Umbilical cord (tissue), 2 donors: ENCODE measurements around the gene PHF11. TPM values are rescaled to one million over a fixed set of nuclear protein-coding genes. Genes with fewer than 3 reads are reported as not detected.
A peak's percentile ranks its signal among the peaks of the same experiment; 100 is the strongest.
"Not testable (repeated sequence)": the region's sequence is repeated elsewhere in the genome, so short reads cannot be mapped to it uniquely, and the experiment has no call there.

Experiments used
- DNase-seq: peaks from one replicate; pipeline ENCODE4 v3.0.0-alpha.2; 2015; ENCODE audit warnings: low spot score
- total RNA-seq: library from RNA; depleted of rRNA; stranded (reverse); fragments of >200 nt; gene quantifications from one replicate; pipeline ENCODE4 v1.2.3, GENCODE V29; 2014; ENCODE audit warnings: low replicate concordance; ENCODE audit not compliant: insufficient read depth

PHF11 gene
- total RNA-seq: 16.6 TPM

DNA sequence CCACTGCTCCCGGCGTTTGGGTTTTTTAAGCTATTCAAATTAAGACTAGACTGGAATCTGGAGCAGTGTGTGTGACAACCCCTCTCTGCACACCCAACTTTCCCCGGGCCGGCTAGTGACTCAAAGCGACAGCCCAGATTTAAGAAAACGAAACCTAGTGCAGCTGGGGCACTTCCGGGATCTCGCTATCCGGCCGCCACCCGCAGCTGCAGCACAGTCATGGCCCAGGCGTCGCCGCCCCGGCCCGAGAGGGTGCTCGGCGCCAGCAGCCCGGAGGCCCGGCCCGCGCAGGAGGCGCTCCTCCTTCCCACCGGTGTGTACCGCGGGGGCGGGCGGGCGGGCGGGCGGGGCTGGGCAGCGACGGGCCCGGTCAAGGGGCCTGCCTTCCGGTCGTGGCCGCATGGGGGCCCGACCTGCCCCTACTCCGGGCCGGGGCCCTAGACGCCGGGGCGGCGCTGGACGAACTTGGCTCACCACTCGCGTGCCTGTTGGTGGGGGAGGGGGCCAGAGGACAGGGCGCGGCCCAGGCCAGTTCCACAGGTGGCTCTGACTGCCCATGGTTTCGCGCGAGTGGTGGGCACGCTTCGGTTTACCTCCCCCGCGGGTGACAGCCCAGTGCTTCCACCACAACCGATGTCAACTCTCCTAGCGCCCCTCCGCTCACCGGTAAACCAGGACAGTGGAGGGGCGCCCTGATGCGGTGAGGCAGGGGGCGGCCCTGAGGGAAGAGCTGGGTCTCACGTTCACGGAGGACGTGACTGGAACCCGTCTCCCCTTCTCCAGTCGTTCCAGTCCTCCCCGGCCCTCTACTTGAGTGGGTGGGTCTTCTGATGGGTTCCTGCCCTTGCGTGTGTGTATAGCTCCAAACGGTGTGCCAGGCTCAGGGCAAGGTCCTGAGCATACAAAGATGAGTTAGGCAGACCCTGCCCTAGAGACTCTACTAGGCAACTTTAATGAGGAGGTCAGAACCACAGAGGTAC lies at the start of gene PHF11:
Gene PHF11, plus strand, starts transcription at position 171 of the 980 bp plus-strand sequence. Its CDS starts 49 bp downstream, at position 220.
- DNase-seq: peak; percentile 77

DNA sequence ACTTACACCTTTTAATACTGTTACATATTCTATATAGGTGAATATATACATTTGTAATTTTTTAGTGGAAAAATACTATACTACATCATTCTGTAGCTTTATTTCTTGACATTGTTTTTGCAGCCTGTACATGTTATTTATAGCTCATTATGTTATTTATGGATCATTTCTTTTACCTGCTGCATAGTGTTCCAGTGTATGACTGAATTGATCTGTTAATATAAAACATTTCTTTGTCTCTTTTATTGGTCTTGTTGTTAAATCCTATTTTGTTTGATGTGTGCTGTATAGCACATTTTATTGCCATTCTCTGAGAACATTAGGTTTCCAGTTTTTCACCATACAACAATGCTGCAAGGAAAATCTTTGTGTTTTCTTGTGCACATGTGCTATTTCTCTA lies 49.3 kb upstream of the PHF11 start:
- DNase-seq: no peak

DNA sequence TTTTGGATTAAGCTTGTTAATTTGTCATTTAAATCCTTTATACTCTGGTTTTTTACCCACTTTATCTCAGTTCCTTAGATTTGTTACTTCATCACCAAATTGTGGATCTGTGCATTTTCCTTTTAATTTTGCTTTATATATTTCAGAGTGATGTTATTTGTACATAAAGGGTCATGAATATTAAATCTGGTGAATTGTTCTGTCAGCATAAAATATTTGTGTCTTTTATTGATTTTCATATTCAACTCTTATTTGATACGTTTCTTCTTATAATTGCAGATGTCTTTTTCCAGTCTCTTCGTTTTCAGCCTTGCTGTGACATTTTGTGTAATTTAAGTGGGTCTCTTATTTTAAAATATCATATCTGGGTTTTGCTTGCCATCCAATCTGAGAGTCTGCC lies 47.0 kb upstream of the PHF11 start:
- no peak for DNase-seq

DNA sequence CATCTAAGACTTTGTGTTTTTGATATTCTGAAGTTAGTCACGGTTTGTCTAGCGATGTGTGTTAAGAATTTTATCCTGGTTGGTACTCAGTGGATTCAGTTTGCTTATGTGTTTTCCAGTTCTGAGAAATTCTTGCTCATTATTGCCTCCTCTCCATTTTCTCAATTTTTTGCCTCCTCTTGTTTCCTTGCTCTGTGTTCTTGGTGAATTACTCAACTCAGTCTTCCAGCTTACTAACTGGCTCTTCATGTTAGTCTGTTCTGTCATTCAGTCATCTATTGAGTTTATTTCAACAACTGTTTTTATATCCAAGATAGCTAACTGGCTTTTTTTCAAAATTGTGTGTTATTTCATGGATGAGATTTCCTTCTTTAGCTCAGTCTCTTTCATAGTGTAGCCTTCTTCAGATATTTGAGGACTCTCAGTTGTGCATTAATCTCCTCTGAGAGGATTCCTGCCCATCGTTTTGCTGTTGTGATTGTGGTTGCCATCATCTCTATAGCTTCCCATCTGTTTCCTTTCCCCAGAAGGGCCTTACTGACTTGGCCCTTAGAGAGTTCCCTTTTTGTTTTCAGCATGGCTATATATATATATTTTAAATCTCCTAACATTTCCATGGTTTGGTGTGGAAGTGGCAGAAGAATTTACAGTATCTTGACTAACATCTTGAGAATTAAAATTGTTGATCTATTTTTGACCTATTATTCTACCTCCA lies 45.5 kb upstream of the PHF11 start:
- DNase-seq: no peak

DNA sequence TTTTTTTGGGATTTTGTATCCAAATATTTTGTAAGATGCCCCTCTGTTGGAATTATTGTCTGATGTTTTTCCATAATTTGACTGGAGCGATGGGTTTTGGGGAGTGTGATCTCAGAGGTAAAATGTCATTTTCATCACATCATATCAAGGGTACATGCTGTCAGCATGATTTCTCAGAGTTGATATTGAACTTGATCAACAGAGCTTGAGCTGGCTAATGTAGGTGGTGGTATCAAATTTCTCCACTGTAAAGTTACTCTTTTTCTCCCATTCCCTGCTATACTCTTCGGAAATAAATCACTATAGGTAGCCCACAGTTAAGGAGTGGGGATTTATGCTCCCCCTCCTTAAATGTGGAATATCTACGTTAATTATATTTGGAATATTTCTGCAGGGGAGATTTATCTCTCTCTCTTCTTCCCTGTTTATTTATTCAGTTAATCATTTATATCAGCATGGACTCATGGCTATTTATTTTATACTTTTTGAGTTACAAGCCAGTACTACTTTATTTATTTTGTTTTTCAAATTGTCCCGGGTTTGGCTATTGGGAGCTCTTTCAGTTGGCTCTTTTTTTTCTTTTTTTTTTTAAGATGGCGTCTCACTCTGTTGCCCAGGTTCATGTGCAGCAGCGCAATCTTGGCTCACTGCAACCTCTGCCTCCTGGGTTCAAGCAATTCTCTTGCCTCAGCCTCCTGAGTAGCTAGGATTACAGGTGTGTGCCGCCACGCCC lies 42.9 kb upstream of the PHF11 start:
- no peak for DNase-seq

DNA sequence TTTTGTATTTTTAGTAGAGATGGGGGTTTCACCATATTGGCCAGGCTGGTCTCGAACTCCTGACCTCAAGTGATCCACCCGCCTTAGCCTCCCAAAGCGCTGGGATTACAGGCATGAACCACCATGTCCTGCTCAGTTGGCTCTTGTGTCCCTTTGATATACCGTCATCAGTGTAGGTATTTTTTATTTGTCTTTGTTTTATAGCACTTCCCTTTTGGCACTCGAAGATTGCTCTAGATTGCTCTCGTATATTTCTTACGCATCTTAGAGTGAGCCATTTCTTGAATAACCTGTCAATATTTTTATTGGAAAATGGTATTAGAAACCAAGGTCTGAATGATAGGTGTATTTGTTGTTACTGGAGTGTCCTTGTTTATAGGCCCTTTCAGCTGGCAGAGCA lies 42.3 kb upstream of the PHF11 start:
- no peak for DNase-seq

DNA sequence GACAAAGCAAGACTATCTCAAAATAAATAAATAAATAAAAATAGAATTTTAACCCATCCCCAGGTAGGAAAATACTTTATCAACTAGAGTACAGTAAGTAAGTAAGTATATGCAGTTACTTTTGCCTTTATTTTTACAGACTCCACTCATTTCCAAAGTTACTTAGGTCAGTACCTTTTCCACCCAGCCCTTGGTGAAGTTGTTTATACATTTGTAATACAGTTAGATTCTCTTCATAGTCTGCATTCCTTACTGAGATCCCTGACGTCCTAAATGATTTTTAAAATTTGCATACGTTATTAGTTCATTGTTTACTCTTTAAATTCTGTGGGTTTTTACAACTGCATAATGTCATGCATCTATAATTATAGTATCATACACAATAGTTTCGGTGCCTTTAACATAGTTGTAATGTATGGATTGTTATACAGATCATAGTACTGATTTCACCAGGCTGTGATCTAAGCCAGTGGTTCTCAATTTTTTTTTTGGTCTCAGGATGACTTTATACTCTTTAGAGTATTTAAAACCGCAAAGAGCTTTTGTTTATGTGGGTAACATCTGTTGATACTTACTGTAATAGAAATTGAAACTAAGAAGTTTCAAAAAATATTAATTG lies 41.3 kb upstream of the PHF11 start:
- DNase-seq: no peak

DNA sequence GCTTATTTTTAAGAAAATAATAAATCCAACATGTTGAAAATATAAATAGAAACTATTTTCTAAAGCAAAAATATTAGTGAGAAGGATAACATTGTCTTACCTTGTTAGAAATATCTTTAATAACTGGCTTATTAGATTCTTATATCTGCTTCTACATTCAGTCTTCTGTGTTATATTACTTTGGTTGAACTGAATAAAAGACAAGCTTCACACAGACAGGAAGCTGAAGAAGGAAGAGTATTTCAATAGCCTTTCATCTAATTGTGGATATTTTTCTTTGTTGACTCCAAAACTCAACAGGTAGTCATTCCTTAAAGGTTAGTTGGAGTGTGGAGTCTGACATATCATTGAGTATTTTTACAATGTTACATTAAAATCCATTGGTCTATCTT lies 40.8 kb upstream of the PHF11 start:
- no peak for DNase-seq

DNA sequence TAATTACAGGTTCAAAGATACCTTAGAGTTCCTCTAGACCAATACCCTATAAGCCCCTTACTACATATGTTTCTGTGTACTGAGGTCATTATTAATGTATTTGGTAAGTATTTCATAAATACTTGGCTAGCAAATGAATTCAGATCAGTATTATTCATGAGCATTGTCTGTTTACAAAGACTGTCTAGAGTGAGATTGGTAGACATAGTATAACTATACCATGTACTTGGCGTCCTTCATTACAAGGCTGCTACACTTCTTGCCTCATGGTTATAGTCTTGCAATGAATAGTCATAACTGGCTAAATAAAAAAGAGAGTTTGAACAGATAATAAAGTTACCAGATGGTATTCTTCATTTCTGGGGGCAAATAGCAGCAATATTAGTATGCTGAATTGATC lies 39.6 kb upstream of the PHF11 start:
- DNase-seq: no peak

DNA sequence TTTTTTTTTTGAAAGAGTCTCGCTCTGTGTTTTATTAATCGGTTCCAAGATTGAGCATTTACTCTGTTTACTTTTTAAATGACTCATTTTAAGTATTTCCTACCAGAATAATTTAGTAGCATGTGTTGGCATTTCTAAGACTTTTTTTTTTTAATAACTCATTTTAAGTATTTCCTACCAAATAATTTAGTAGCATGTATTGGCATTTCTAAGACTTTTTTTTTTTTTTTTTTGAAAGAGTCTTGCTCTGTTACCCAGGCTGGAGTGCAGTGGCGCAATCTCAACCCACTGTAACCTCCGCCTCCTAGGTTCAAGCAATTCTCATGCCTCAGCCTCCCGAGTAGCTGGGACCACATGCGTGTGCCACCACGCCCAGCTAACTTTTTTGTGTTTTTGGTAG lies 38.5 kb upstream of the PHF11 start:
- DNase-seq: no peak

DNA sequence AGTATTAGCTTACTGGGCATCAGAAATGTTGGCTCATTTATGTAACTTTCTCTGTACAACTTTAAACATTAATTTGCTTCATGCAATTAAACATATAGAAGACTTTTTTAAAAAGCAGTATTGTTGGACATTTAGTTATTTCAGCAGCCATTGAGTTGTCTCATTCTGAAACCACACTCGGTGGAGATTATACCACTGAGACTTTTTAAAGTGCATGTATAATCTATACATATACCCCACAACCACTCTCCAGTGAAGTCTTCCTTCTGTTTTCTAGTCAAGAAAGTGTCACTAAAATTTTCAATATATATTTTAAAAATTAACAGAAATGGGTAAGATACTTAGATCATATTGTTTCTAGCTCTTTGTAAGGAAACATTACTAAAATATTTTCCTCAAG lies 36.2 kb upstream of the PHF11 start:
- DNase-seq: no peak

DNA sequence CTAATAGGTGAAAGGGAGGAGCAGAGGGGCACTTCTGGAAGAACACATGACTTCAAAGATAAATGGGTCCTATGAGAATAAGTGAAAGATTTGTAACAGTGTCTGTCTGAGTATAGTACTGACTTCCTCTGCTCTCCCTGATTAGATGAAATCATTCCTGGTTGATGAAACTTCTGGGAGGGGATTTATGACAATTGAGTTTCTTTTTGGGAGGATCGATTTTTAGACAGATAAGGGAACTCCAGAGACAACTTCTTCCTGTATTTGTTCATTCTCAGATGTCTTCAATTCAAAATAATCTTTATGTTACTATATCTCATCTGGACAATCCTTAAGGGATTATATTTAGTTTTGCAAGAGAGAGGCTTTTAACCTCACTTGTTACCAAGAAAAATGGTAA lies 31.7 kb upstream of the PHF11 start:
- DNase-seq: peak; percentile 40

DNA sequence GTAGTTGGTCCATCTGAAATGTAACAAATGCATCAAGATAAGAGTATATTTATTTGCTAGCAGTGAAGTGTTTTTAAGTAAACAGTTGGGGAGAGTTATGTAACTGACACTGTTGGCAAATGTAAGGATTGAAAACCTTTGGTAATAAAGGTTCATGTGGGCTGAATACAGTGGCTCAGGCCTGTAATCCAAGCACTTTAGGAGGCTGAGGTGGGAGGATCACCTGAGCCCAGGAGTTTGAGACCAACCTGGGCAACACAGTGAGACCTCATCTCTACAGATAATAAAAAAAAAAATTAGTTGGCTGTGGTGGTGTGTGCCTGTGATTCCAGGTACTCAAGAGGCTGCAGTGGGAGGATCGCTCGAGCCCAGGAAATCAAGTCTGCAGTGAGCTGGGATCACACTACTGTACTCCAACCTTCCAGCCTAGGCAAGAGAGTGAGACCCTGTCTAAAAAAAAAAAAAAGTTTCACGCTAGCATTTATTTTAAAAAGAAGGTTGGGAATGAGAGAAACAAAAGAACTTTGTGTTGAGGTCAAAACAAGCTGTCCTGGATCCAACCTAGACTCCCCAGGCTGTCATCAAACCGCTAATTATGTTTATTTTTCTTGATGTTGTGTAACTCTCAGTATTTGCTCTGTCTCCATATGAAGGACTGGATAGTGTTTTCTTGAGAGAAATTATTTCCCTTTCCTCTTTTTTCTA lies 31.0 kb upstream of the PHF11 start:
- DNase-seq: no peak

DNA sequence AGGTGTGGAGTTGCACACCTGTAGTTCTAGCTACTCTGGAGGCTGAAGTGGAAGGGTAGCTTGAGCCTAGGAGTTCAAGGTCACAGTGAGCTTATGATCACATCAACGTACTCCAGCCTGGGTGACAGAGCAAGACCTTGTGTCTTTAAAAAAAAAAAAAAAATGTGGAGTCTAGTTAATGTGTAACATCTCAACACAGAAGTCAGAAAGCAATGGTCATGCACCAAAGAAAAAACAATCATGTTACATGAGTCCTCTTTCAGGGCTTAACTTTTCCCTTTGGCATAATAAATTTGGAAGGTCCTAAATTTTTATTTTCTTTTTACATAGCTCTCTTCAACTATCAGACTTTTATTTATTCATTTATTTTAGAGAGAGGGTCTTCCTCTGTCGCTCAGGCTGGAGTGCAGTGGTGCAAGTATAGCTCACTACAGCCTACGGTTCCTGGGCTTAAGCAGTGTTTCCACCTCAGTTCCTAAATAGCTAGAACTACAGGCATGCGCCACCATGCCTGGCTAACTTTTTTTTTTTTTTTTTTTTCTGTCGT lies 29.4 kb upstream of the PHF11 start:
- DNase-seq: no peak

DNA sequence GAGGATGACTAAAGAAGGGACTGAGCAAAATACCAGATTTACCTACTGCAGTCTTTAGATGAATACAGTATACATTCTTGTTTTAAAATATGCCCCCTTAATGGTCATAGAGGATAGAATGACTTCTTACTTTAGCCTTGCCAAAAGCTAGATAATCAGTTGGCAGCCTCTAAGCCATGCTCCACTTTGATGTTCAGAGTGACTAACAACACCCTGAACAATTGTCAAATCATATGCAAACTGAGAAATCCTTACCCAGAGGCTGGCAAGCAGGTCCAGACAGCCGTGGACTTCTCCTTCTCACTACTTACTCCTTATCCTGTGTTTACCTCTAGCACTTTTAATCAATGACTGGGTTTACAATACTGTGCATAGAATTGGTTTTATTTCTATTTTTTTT lies 23.6 kb upstream of the PHF11 start:
- DNase-seq: no peak

DNA sequence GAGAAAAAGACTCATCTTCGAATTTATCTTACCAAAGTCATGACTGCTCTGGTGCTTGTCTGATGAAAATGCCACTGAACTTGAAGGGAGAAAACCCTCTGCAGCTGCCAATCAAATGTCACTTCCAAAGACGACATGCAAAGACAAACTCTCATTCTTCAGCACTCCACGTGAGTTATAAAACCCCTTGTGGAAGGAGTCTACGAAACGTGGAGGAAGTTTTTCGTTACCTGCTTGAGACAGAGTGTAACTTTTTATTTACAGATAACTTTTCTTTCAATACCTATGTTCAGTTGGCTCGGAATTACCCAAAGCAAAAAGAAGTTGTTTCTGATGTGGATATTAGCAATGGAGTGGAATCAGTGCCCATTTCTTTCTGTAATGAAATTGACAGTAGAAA lies 19.2 kb upstream of the PHF11 start:
- no peak for DNase-seq

DNA sequence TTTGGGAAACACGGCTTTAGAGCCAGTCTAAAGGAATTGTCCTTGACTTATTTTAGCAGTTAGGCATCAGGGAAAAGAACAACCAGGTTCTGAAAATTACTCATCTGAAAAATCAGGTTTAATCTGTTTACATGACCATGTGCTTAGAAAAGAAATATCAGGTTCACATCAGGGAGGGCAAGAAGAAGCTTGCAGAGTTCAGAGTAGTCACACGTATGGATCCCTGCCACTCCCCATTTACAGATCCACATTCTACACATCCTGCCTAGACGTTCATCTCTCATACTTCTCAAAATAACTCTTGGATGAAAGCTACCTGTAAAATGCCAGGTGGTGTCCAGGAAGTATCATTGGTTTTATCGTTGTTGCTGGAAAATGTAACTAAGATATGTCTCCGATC lies 14.0 kb upstream of the PHF11 start:
- no peak for DNase-seq

DNA sequence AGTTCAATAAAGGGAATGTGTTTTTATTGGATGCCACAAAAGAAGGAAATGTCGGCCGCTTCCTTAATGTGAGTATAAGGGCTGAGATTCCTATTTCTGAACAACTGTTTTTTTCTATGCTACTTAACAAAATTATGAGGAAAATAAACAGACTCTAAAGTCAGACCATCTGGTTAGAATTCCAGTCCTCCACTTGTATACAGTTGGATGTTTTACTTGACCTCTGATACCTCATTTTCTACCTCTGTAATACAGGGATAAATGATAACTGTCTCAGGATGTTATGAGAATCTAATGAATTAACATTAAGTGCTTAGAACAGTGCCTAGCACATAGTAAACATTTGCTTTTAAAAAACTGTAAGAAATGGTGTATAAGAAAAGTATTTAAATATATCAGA lies 7.2 kb upstream of the PHF11 start:
- no peak for DNase-seq

DNA sequence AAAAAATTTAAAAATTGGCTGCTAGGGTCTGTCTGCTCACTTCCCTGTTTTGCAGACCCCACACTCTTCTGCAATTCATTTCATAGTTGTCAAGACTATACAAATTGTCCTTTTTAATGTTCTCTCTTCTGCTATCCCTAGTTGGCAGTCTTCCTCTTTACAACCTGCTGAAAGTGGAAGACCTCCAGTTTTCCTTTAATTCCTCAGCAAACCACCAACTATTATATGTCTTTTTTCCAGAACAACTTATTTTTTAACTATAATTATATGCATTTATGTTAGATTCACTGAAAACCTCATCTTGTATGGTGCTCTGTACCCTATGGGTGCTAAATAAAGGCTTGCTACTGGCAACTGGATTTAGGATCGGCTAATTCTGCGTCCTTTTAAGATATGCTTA lies 1.1 kb upstream of the PHF11 start:
- no peak for DNase-seq

DNA sequence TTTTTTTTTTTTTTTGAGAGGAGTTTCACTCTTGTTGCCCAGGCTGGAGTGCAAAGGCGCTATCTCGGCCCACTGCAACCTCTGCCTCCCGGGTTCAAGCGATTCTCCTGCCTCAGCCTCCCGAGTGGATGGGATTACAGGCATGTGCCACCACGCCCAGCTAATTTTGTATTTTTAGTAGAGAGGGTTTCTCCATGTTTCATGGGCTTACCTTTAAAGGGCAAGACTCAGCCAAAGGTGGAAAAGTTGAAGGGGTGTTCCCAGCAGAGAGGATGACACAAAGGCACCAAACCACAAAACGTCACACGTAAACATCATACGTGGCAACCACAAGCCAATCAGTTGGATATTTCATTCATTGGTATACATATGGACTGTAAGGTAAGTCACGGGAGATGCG lies 1.1 kb downstream of the PHF11 start:
- not testable (repeated sequence) for DNase-seq

DNA sequence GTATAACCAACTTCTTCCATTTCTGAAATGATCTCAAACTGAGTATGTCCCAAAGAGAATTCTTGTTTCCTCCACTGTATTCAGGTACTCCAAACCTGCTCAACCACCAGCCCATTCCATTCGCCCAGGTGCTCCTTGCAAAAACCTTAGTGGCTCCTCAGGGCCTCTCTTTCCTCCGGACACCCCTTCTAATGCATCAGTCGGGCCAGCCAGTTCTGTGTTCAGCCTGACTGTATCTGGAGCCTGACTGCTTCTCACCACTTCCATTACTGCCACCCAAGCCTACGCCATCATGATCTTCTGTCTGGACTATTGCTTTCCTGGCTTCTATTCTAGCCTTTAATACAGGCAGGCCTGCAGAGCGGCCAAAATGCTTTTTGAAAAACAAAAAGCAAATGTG lies 1.5 kb downstream of the PHF11 start:
- no peak for DNase-seq
